CD4-positive, alpha-beta T cell treated with Interferon gamma for 1 hour (primary cell): Measurements from ENCODE around the gene MFSD1.

Experiments used
- DNase-seq: peaks from one replicate; pipeline ENCODE4 v3.0.0-alpha.2; 2020

MFSD1 gene

GRCh38 chr3:158821847-158822246 is 20.0 kb downstream of the MFSD1 start:
- DNase-seq: no peak

DNA sequence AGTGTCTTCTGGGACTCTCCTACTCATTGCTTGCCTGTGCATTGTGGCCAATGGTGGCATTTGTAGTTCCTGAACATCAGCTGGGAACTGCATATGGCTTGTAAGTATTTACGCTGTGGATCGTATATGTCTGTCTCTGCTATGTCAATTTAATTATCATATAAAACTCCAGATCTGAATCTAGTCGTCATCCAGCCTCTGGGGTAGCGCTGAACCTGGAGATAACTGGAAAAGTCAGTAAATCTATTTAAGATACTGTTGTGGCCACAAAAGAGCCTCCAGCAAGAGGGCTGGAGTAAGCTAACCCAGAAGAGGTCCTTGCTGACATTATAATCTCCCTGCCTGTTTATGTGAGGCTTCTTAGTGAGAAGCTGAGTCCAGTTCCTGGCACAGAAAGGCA is 21.6 kb downstream of the MFSD1 start:
- DNase-seq: no peak

DNA sequence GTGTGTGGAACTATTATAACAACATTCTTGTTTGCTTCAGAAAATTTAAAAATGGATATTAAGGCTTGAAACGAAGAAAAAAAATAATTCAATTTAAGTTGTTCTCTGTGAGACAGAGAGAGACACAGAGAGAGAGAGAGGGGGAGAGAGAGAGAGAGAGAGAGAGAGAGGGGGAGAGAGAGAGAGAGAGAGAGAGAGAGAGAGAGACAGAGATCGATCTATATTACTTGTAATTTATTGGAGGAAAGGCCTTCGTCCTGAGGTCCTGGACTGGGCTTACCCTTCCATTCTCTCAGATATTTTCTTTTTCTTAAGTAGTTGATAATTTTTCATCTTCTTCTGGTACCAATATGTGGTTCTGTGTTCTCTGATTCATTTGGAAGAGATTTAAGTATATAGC is 25.9 kb downstream of the MFSD1 start:
- DNase-seq: no peak

DNA sequence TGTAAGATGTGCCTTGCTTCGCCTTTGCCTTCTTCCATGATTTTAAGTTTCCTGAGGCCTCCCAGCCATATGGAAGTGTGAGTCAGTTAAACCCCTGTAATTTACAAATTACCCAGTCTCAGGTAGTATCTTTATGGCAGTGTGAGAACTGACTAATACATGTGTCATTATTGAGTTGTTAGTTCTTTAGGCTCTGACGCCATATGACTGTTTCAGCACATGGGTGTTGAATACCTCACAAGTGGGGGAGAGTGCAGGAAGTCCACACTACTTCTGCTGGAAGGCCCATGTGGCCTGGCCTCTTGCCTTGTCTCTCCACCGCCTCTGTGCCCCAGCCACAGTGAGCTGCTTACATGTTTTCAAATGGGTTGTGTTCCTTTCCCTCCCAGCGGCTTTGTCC is 28.5 kb downstream of the MFSD1 start:
- DNase-seq: no peak

- no peak for DNase-seq
These were observed 30.0 kb downstream of the MFSD1 start for GRCh38 chr3:158831861-158832260.

- no peak for DNase-seq
These were observed 33.8 kb downstream of the MFSD1 start for GRCh38 chr3:158835631-158836030.

- DNase-seq: no peak
These were observed 34.5 kb downstream of the MFSD1 start for GRCh38 chr3:158836312-158836711.

DNA sequence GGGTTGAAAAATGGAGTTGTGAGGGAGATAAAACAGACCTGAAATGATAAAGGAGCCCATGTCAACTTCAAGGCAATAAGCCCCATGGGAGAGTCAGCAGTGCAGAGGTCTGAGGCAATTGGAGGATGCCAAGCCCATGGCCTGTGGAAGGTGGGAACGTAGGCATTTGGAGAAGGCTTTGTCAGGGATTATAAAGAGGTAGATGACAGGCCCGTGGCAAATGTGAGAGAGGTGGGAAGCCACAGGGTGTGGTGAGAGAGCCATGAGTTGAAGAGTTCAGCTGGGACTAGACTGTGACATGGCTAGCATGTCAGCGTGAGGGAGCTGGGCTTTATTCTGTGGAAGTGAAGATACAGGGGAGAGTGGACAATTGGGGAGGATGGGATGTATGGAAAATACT is 35.4 kb downstream of the MFSD1 start:
- DNase-seq: no peak

DNA sequence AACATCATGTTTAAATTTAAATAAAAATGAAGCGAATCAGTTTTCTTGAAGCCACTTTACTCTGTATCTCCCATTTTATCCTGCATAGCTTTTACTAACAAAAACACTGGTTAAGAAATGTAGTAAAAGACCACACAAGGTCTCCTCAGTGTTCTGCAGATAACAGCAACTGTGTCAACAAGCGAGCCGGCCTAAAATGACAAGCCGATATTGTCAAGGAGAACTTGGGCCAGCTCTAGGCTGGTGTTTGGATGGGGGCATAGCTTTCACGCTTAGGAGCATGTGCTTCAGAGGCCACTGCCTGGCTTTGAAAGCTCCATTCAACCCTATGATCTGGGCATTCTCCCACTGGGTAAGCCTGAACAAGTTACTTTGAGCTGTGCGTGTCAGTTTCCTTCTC is 38.1 kb downstream of the MFSD1 start:
- no peak for DNase-seq

- no peak for DNase-seq
These were observed 39.5 kb downstream of the MFSD1 start for GRCh38 chr3:158841387-158841786.

GRCh38 chr3:158842976-158843375 is 41.1 kb downstream of the MFSD1 start:
- no peak for DNase-seq

DNA sequence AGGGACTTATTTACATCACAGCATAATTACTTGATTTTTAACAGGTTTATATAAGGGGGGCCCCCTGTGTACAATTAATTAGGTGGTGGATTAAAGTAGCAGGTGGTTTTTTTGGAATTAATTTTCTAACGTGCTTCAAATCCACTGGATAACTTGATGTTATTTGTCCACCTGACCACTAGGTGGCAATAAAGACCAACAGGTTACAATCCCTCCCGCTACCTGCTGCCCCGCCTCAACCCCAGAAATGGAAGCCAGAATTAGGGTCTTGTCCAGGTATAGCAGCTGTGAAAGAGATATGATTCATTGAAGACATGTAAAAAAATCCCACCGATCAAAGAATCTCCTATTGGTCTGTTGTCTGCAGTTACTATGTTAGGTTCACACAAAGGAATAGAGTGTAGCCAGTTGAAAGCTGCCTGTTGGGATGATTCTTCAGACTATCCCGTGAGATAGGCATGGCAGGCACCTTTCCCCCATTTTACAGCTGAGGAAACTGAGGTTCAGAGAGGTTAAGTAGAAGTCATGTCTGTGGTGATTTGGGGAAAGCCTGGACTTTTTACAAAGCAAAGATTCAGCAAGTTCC is 44.0 kb downstream of the MFSD1 start:
- no peak for DNase-seq

GRCh38 chr3:158846803-158847451 is 45.1 kb downstream of the MFSD1 start:
- DNase-seq: no peak

DNA sequence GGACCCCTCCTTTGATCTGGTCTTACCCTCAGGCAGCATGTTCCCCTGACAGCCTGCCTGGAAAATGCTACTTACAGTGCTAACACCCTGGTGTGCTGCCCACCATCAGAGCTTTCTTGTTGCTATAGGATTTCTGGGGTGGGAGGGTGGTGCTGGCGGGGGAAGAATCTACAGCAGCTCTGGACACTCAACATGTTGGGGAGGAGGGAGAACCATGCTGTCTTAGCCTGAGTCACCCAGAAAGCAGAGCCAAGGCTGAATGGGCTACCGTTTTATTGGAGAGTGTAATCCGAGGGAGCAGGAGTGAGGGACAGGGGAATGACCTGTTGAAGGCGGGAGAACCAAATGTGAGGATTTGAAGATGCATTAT is 45.6 kb downstream of the MFSD1 start:
- DNase-seq: no peak

DNA sequence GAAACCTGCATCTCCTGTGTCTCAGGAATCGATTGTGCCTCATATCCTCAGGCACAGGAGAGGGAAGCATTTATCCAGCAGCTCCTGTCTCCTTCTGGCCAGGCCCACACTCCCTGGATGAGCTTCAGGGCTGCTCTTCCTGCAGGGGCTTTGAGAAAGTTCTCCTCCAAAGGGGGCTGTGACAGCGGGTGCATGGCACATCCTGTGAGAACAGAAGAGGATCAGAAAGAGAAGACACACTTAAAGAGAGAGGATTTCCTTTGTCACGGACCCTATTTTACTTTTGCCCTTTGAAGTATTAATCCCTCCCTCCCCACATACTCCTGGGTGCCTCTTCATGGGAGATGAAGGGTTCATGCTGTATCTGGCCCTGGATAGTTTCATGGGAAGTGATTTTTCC is 46.0 kb downstream of the MFSD1 start:
- no peak for DNase-seq

- no peak for DNase-seq
These were observed 47.9 kb downstream of the MFSD1 start for GRCh38 chr3:158849757-158850156.

GRCh38 chr3:158859362-158859761 is 57.5 kb downstream of the MFSD1 start:
- DNase-seq: no peak

DNA sequence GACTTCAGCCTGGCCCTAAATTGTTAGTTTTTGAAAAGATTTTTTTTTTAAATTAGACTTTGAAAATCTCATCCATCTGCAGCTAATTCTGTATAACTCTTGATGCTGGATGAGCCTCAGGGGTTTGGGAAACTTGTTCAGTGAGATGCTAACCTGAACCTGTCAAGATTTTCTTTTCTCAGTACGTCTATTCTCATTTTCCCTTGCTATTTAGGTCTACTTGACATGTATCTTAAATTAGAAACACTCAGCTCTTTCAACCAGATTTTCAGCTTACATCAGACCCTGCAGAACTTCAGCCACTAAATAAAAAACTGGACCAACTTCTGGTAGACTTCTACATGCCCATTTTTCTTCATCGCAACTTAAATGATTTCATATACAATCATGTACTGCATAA is 61.4 kb downstream of the MFSD1 start:
- DNase-seq: no peak

DNA sequence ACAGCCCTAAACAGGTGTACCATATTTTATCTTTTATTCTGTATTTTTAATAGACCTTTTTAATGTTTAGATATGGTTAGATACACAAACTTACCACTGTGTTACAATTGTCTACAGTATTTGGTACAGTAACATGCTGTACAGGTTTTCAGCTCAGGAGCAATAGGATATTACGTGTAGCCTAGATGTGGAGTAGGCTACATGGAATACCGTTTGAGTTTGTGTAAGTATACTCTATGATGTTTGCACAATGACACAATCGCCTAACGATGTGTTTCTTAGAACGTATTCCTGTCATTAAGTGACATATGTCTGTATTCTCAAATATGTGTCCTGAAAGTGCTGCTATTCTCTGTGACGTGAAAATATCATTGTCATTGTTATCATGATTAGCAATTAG is 62.6 kb downstream of the MFSD1 start:
- DNase-seq: no peak

GRCh38 chr3:158875700-158876099 is 73.8 kb downstream of the MFSD1 start:
- no peak for DNase-seq
